HuH-7 (cell line): ENCODE data around the gene CCDC57.
"Not testable (repeated sequence)": the region's sequence is repeated elsewhere in the genome, so short reads cannot be mapped to it uniquely, and the experiment has no call there.

ENCODE experiments used
- DNase-seq: peaks from one replicate; pipeline ENCODE4 v3.0.0; 2011; ENCODE audit warnings: low spot score

Gene CCDC57

GRCh38 chr17:82152114-82152513, 60.5 kb downstream of the CCDC57 start:
- DNase-seq: no peak

GRCh38 chr17:82151106-82151957, 61.3 kb downstream of the CCDC57 start:
- DNase-seq: no peak

- no peak for DNase-seq
Measured at GRCh38 chr17:82149401-82150099, 63.1 kb downstream of the CCDC57 start.

GRCh38 chr17:82148997-82149396, 63.6 kb downstream of the CCDC57 start:
- no peak for DNase-seq

- no peak for DNase-seq
Measured at GRCh38 chr17:82148011-82148410, 64.6 kb downstream of the CCDC57 start.

- no peak for DNase-seq
Measured at GRCh38 chr17:82146663-82147654, 65.7 kb downstream of the CCDC57 start.

- no peak for DNase-seq
Measured at GRCh38 chr17:82145550-82146155, 67.0 kb downstream of the CCDC57 start.

- no peak for DNase-seq
Measured at GRCh38 chr17:82143333-82143732, 69.3 kb downstream of the CCDC57 start.

GRCh38 chr17:82139961-82140360, 72.7 kb downstream of the CCDC57 start:
- DNase-seq: not testable (repeated sequence)

- DNase-seq: no peak
Measured at GRCh38 chr17:82138511-82138992, 74.1 kb downstream of the CCDC57 start.

- no peak for DNase-seq
Measured at GRCh38 chr17:82134101-82134500, 78.5 kb downstream of the CCDC57 start.

- DNase-seq: not testable (repeated sequence)
Measured at GRCh38 chr17:82133166-82133953, 79.3 kb downstream of the CCDC57 start.

GRCh38 chr17:82129095-82129494, 83.5 kb downstream of the CCDC57 start:
- no peak for DNase-seq

- DNase-seq: no peak
Measured at GRCh38 chr17:82128287-82128686, 84.4 kb downstream of the CCDC57 start.

- no peak for DNase-seq
Measured at GRCh38 chr17:82127704-82128103, 84.9 kb downstream of the CCDC57 start.

- no peak for DNase-seq
Measured at GRCh38 chr17:82127315-82127595, 85.4 kb downstream of the CCDC57 start.

GRCh38 chr17:82126556-82127314, 85.9 kb downstream of the CCDC57 start:
- no peak for DNase-seq

- DNase-seq: no peak
Measured at GRCh38 chr17:82124101-82124500, 88.5 kb downstream of the CCDC57 start.

- no peak for DNase-seq
Measured at GRCh38 chr17:82121660-82122629, 90.7 kb downstream of the CCDC57 start.
